Cardiac fibroblast (primary cell): Measurements from ENCODE around the gene MEGF11.

Experiments used
- DNase-seq, 2 donors: peaks; one replicate each; pipeline versions ENCODE4 v3.0.0 to v3.0.0-alpha.2; 2010; ENCODE audit warnings: low read depth in 2 of 2
- H3K4me3 ChIP-seq, 2 donors: replicated peaks in 1 of 2; 1 replicate in 1 of 2; 2 replicates in 1 of 2; pipeline ENCODE4 v1.5.1; 2011; ENCODE audit warnings: low read depth in 2 of 2, low read length in 2 of 2, mild to moderate bottlenecking in 2 of 2, moderate library complexity in 1 of 2
- CTCF ChIP-seq: IDR thresholded peaks from one replicate; pipeline ENCODE4 v1.5.1; 2011; ENCODE audit warnings: low read depth, mild to moderate bottlenecking, low read length, inconsistent platforms

The MEGF11 gene

DNA sequence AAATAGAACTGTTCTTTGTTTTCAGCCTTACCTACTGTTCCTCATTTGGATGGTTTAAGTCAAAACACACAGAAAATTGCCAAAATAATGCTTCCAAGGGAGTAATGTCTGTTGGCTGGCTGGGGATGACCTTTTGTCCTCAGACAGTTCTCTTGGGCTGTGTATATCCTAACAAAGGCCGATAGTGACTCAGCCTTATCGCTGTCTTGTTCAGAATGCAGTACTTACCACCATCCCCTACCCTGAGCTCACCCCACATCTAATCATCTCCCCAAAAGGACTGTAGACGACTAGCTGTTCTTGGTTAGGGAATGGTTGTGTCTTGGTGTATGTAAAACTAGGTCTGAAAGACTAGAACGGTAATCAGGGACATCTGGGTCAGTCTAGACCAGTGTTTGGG, 349.2 kb downstream of the MEGF11 start:
- H3K4me3 ChIP-seq = no peak overlapping the region
- TF ChIP-seq CTCF = no peak
- peak in 1 of 2 donors; percentile 12 for DNase-seq

- no peak for TF ChIP-seq CTCF
- peak; percentile 56 to 57 for DNase-seq
- H3K4me3 ChIP-seq = no peak overlapping the region
Measured at GRCh38 chr15:65903296-65904073, 350.1 kb downstream of the MEGF11 start.

- no peak for TF ChIP-seq CTCF
- DNase-seq = peak; percentile 20 to 61
- no peak overlapping the region for H3K4me3 ChIP-seq
Measured at GRCh38 chr15:65902373-65902772, 351.2 kb downstream of the MEGF11 start.

GRCh38 chr15:65901836-65902235, 351.7 kb downstream of the MEGF11 start:
- H3K4me3 ChIP-seq = no peak overlapping the region
- DNase-seq = no peak
- no peak for TF ChIP-seq CTCF

GRCh38 chr15:65901336-65901735, 352.2 kb downstream of the MEGF11 start:
- DNase-seq = no peak
- H3K4me3 ChIP-seq = no peak overlapping the region
- no peak for TF ChIP-seq CTCF

DNA sequence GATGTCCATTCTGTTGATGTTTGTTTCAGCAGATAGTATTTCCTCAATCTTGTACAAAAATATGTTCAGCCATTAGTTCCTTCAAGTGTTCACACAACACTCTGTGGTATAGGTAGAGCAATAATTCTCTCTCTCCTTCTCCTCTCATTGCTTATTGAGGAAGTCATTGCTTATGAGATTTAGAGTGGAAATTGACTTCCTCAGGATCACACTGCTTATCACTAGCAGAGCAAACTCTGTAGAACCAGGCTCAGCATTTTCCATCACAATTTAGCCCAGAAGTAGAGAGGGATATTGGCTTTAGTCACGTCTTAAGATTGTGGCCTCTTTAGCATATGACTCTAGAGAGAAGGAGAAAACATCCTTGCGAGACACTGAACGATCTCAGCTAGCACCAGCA, 353.1 kb downstream of the MEGF11 start:
- no peak for DNase-seq
- no peak for TF ChIP-seq CTCF
- no peak overlapping the region for H3K4me3 ChIP-seq

GRCh38 chr15:65896236-65896635, 357.3 kb downstream of the MEGF11 start:
- DNase-seq = peak; percentile 25 to 58
- no peak overlapping the region for H3K4me3 ChIP-seq
- TF ChIP-seq CTCF = no peak
